Measurements from ENCODE around the gene INSYN1.
"Not testable (repeated sequence)": the region's sequence is repeated elsewhere in the genome, so short reads cannot be mapped to it uniquely, and the experiment has no call there.

The INSYN1 gene

GRCh38 chr15:73748730-73749129 is 4.4 kb downstream of the INSYN1 start:
- DNase-seq, result no peak

- DNase-seq, result no peak
Observed at GRCh38 chr15:73747847-73748590, 5.1 kb downstream of the INSYN1 start.

- DNase-seq, result no peak
Observed at GRCh38 chr15:73746883-73747282, 6.3 kb downstream of the INSYN1 start.

GRCh38 chr15:73746261-73746660 is 6.9 kb downstream of the INSYN1 start:
- DNase-seq, result no peak

GRCh38 chr15:73745073-73745472 is 8.1 kb downstream of the INSYN1 start:
- no peak for DNase-seq

- no peak for DNase-seq
Observed at GRCh38 chr15:73744293-73744692, 8.9 kb downstream of the INSYN1 start.

- no peak for DNase-seq
Observed at GRCh38 chr15:73741321-73741836, 11.8 kb downstream of the INSYN1 start.

- no peak for DNase-seq
Observed at GRCh38 chr15:73740152-73741048, 12.8 kb downstream of the INSYN1 start.

- DNase-seq, result no peak
Observed at GRCh38 chr15:73737535-73737934, 15.6 kb downstream of the INSYN1 start.

- DNase-seq, result peak; percentile 8
Observed at GRCh38 chr15:73732930-73733329, 20.2 kb downstream of the INSYN1 start.

GRCh38 chr15:73732051-73732450 is 21.1 kb downstream of the INSYN1 start:
- not testable (repeated sequence) for DNase-seq

GRCh38 chr15:73727330-73727976 is 25.7 kb downstream of the INSYN1 start:
- no peak for DNase-seq

GRCh38 chr15:73724212-73724611 is 28.9 kb downstream of the INSYN1 start:
- DNase-seq, result no peak

GRCh38 chr15:73723191-73723590 is 30.0 kb downstream of the INSYN1 start:
- DNase-seq, result no peak

GRCh38 chr15:73722425-73722824 is 30.7 kb downstream of the INSYN1 start:
- DNase-seq, result no peak

GRCh38 chr15:73718694-73719093 is 34.5 kb downstream of the INSYN1 start:
- DNase-seq, result no peak

GRCh38 chr15:73717802-73718201 is 35.3 kb downstream of the INSYN1 start:
- no peak for DNase-seq

GRCh38 chr15:73717206-73717605 is 35.9 kb downstream of the INSYN1 start:
- no peak for DNase-seq

GRCh38 chr15:73716417-73716816 is 36.7 kb downstream of the INSYN1 start:
- DNase-seq, result peak; percentile 44

GRCh38 chr15:73715417-73715816 is 37.7 kb downstream of the INSYN1 start:
- DNase-seq, result no peak

- no peak for DNase-seq
Observed at GRCh38 chr15:73714695-73715301, 38.4 kb downstream of the INSYN1 start.

GRCh38 chr15:73712107-73712506 is 41.0 kb downstream of the INSYN1 start:
- no peak for DNase-seq

- DNase-seq, result no peak
Observed at GRCh38 chr15:73711526-73711925, 41.6 kb downstream of the INSYN1 start.

Measured in NCI-H1092 (cell line).